Activated T-cell treated with anti-CD3 and anti-CD28 coated beads for 4 hours (primary cell): Measurements from ENCODE around the gene NDUFS7.
"Not testable (repeated sequence)": the region's sequence is repeated elsewhere in the genome, so short reads cannot be mapped to it uniquely, and the experiment has no call there.

Experiments
- DNase-seq: peaks from one replicate; pipeline ENCODE4 v3.0.0-alpha.2; 2020

Gene NDUFS7

GRCh38 chr19:1435378-1435989, 51.8 kb downstream of the NDUFS7 start:
- no peak for DNase-seq

GRCh38 chr19:1437609-1438008, 53.9 kb downstream of the NDUFS7 start:
- no peak for DNase-seq

- DNase-seq, result peak; percentile 92
Measured at GRCh38 chr19:1438035-1438932, 54.6 kb downstream of the NDUFS7 start, which contains the start of gene RPS15. Gene RPS15, plus strand, starts transcription at chr19:1438396. Its CDS starts 30 bp downstream, at chr19:1438426.

GRCh38 chr19:1438933-1439354, 55.2 kb downstream of the NDUFS7 start:
- no peak for DNase-seq

- not testable (repeated sequence) for DNase-seq
Measured at GRCh38 chr19:1439525-1440417, 56.1 kb downstream of the NDUFS7 start.

GRCh38 chr19:1440418-1440801, 56.7 kb downstream of the NDUFS7 start:
- no peak for DNase-seq

- DNase-seq, result no peak
Measured at GRCh38 chr19:1441022-1441426, 57.3 kb downstream of the NDUFS7 start.

- DNase-seq, result no peak
Measured at GRCh38 chr19:1441677-1442438, 58.2 kb downstream of the NDUFS7 start.
